ENCODE data around the gene PAIP2. TPM values are rescaled to one million over a fixed set of nuclear protein-coding genes. Genes with fewer than 3 reads are reported as not detected.

PAIP2 gene
- total RNA-seq, 1 donor from 2014 or later = 71.5 TPM

- Mint-ChIP-seq H3K36me3 (ENCODE audit: low read depth, unreplicated experiment) (no peaks in the 10 kb centered on the region), H3K27ac (ENCODE audit: unreplicated experiment) (peak within 1 kb of the TSS; percentile 37), H3K4me1 (ENCODE audit: unreplicated experiment) (peaks cover 24% of the 10 kb centered on the region), H3K4me3 (ENCODE audit: unreplicated experiment) (peak within 1 kb of the TSS; percentile 11), H3K9me3 (ENCODE audit: unreplicated experiment) (no peaks in the 10 kb centered on the region), H3K27me3 (ENCODE audit: unreplicated experiment) (peaks cover 6% of the 10 kb centered on the region)
- TF ChIP-seq, protein P1, sequence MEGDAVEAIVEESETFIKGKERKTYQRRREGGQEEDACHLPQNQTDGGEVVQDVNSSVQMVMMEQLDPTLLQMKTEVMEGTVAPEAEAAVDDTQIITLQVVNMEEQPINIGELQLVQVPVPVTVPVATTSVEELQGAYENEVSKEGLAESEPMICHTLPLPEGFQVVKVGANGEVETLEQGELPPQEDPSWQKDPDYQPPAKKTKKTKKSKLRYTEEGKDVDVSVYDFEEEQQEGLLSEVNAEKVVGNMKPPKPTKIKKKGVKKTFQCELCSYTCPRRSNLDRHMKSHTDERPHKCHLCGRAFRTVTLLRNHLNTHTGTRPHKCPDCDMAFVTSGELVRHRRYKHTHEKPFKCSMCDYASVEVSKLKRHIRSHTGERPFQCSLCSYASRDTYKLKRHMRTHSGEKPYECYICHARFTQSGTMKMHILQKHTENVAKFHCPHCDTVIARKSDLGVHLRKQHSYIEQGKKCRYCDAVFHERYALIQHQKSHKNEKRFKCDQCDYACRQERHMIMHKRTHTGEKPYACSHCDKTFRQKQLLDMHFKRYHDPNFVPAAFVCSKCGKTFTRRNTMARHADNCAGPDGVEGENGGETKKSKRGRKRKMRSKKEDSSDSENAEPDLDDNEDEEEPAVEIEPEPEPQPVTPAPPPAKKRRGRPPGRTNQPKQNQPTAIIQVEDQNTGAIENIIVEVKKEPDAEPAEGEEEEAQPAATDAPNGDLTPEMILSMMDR (IDR thresholded peaks at IDR 0.05; ENCODE audit: unreplicated experiment) = no peak
- DNase-seq (ENCODE audit: low spot score) = no peak
These were observed 48.3 kb downstream of the PAIP2 start, which contains the start of gene MZB1 for GRCh38 chr5:139389701-139390638. Gene MZB1 (minus strand): TSS chr5:139389913. CDS start chr5:139389856, 57 bp downstream.

DNA sequence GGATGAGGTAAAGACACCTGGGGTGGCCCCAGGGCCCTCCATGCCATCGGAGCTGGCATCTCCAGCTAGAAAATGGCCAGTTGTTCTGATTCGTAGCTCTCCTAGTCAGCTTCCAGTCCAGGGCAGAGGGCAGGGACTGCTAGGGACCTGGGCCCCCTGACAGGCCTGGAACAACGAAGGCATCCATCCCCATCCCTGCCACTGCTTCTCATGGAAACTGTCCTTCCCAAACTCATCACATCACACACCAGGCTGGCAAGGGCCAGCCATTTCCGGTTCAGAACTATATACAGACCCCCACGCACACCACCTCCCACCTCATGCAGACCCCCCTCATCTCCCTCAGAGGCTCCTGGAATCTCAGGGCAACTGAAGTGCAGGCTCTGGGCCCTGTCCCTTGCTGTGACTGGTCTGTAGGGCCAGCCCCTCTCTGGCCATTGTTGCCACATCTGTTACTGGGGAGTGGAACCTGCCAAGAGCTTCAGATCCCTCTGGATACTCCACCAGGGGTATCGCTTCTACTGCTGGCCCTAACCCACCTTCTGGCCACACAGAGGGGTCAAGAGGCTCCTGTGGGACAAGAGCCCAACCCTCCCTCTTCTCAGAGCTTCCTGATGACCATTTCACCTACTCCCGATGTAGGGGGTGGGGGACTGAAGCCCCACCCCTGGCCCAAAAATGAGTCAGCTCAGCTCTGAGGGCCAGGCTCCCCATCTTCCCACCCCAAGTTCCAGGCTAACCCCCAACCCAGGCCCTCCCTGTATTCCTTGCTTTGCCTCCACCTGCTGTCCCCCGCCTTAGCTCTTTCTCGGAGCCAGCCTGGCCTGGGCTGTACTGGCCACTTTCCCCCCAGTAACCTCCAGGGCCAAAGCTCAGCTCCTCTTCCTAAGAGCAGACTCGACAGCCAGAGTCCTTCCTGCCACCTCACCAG is 49.2 kb downstream of the PAIP2 start:
- TF ChIP-seq, protein P1 (IDR thresholded peaks at IDR 0.05; ENCODE audit: unreplicated experiment) = no peak
- H3K4me1 Mint-ChIP-seq (ENCODE audit: unreplicated experiment) = peaks cover 27% of the 10 kb centered on the region
- H3K4me3 Mint-ChIP-seq (ENCODE audit: unreplicated experiment) = no peak overlapping the region
- no peaks in the 10 kb centered on the region for H3K9me3 Mint-ChIP-seq (ENCODE audit: unreplicated experiment)
- H3K27ac Mint-ChIP-seq (ENCODE audit: unreplicated experiment) = no peak overlapping the region
- H3K27me3 Mint-ChIP-seq (ENCODE audit: unreplicated experiment) = peaks cover 9% of the 10 kb centered on the region
- no peak for DNase-seq (ENCODE audit: low spot score)
- H3K36me3 Mint-ChIP-seq (ENCODE audit: low read depth, unreplicated experiment) = no peaks in the 10 kb centered on the region

- peaks cover 14% of the 10 kb centered on the region for H3K27me3 Mint-ChIP-seq (ENCODE audit: unreplicated experiment)
- no peaks in the 10 kb centered on the region for H3K9me3 Mint-ChIP-seq (ENCODE audit: unreplicated experiment)
- H3K27ac Mint-ChIP-seq (ENCODE audit: unreplicated experiment) = peak overlapping the region; percentile 70
- H3K4me1 Mint-ChIP-seq (ENCODE audit: unreplicated experiment) = peaks cover 36% of the 10 kb centered on the region
- H3K4me3 Mint-ChIP-seq (ENCODE audit: unreplicated experiment) = peak overlapping the region; percentile 69
- TF ChIP-seq, protein P1 (IDR thresholded peaks at IDR 0.05; ENCODE audit: unreplicated experiment) = no peak
- H3K36me3 Mint-ChIP-seq (ENCODE audit: low read depth, unreplicated experiment) = peaks cover 3% of the 10 kb centered on the region
- peak; percentile 15 for DNase-seq (ENCODE audit: low spot score)
These were observed 50.1 kb downstream of the PAIP2 start for GRCh38 chr5:139391570-139392323.

DNA sequence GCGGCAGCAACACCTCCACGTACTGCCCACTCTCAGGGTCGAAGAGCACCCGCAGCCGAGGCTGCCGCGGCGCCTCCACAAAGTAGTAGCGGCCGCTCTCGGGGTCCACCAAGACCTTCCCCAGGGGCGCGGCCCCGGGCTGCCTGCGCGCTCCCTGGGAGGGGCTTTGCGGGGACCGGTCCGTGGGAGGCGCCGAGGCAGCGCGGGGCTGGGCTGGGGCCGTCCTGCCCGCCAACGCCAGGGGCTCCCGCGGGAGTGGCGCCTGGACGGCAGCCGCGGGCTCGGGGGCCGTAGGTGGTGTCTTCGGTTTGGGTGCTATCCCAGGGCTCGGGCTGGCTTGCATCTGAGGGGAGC is 50.6 kb downstream of the PAIP2 start:
- no peak overlapping the region for H3K27ac Mint-ChIP-seq (ENCODE audit: unreplicated experiment)
- no peak for DNase-seq (ENCODE audit: low spot score)
- peaks cover 16% of the 10 kb centered on the region for H3K27me3 Mint-ChIP-seq (ENCODE audit: unreplicated experiment)
- TF ChIP-seq, protein P1 (IDR thresholded peaks at IDR 0.05; ENCODE audit: unreplicated experiment) = peak; percentile 75
- H3K4me1 Mint-ChIP-seq (ENCODE audit: unreplicated experiment) = peaks cover 40% of the 10 kb centered on the region
- H3K36me3 Mint-ChIP-seq (ENCODE audit: low read depth, unreplicated experiment) = peaks cover 3% of the 10 kb centered on the region
- no peak overlapping the region for H3K4me3 Mint-ChIP-seq (ENCODE audit: unreplicated experiment)
- H3K9me3 Mint-ChIP-seq (ENCODE audit: unreplicated experiment) = no peaks in the 10 kb centered on the region

Measured in endothelial cell (in vitro differentiated cells).